ENCODE results near the gene FREM2.

- TF ChIP-seq POLR2A (IDR thresholded peaks at IDR 0.05; ENCODE audit: low read depth, low read length) (no peak), POLR2AphosphoS5 (IDR thresholded peaks at IDR 0.05; ENCODE audit: low read depth, low read length) (no peak), TAF1 (IDR thresholded peaks at IDR 0.05; ENCODE audit: low read depth, low read length) (no peak), SPI1 (IDR thresholded peaks at IDR 0.05; ENCODE audit: low read depth, low read length) (no peak), POU2F2 (IDR thresholded peaks at IDR 0.05; ENCODE audit: low read depth, low read length) (no peak)
Measured at GRCh38 chr13:38784036-38784880, 97.4 kb downstream of the FREM2 start.
